HEK293T (cell line): Measurements from ENCODE around the gene FAH.
"Not testable (repeated sequence)": the region's sequence is repeated elsewhere in the genome, so short reads cannot be mapped to it uniquely, and the experiment has no call there.

Source experiments
- CTCF ChIA-PET: fragments of 350-600 bp; formaldehyde crosslinking; extraction: SDS; loops from one replicate; lab custom pipeline; 2021; ENCODE audit warnings: antibody characterized with exemption, inconsistent platforms; lab: Yijun Ruan, JAX
- POLR2A ChIA-PET: fragments of 350-600 bp; formaldehyde crosslinking; extraction: SDS; loops from one replicate; lab custom pipeline; 2020; ENCODE audit warnings: antibody characterized with exemption, inconsistent platforms; lab: Yijun Ruan, JAX
- DNase-seq: peaks from one replicate; pipeline ENCODE4 v3.0.0; 2012; ENCODE audit warnings: mixed read lengths; ENCODE audit errors: extremely low spot score
- ARNT ChIP-seq: fragments of 450-650 bp; IDR thresholded peaks from 2 replicates; pipeline ENCODE4 v1.6.1; 2017; ENCODE audit warnings: mild to moderate bottlenecking
- BHLHE40 ChIP-seq: fragments of 450-650 bp; IDR thresholded peaks from 2 replicates; pipeline ENCODE4 v1.6.1; 2016; ENCODE audit warnings: mild to moderate bottlenecking, moderate library complexity, borderline replicate concordance
- CTBP1 ChIP-seq: fragments of 450-650 bp; IDR thresholded peaks from 2 replicates; pipeline ENCODE4 v1.6.1; 2016; ENCODE audit warnings: borderline replicate concordance
- ELF4 ChIP-seq: fragments of 450-650 bp; IDR thresholded peaks from 2 replicates; pipeline ENCODE4 v1.6.1; 2017; ENCODE audit warnings: antibody characterized with exemption
- FOXA1 ChIP-seq: fragments of 450-650 bp; IDR thresholded peaks from 2 replicates; pipeline ENCODE4 v1.6.1; 2016; ENCODE audit warnings: mild to moderate bottlenecking
- FOXK2 ChIP-seq: fragments of 450-650 bp; IDR thresholded peaks from 2 replicates; pipeline ENCODE4 v1.6.1; 2016; ENCODE audit warnings: mild to moderate bottlenecking
- FOXM1 ChIP-seq: fragments of 450-650 bp; IDR thresholded peaks from 2 replicates; pipeline ENCODE4 v1.6.1; 2017; ENCODE audit warnings: mild to moderate bottlenecking, borderline replicate concordance
- HDGF ChIP-seq: fragments of 450-650 bp; IDR thresholded peaks from 2 replicates; pipeline ENCODE4 v1.6.1; 2017; ENCODE audit warnings: antibody characterized with exemption, borderline replicate concordance
- L3MBTL2 ChIP-seq: fragments of 450-650 bp; conservative IDR thresholded peaks from 2 replicates; pipeline ENCODE4 v1.6.1; 2016; ENCODE audit warnings: mild to moderate bottlenecking
- LEF1 ChIP-seq: fragments of 450-650 bp; IDR thresholded peaks from 2 replicates; pipeline ENCODE4 v1.6.1; 2017; ENCODE audit warnings: mild to moderate bottlenecking, borderline replicate concordance
- NFRKB ChIP-seq: fragments of 450-650 bp; IDR thresholded peaks from 2 replicates; pipeline ENCODE4 v1.6.1; 2016; ENCODE audit warnings: mild to moderate bottlenecking, moderate library complexity
- SP1 ChIP-seq: fragments of 450-650 bp; IDR thresholded peaks from 2 replicates; pipeline ENCODE4 v1.6.1; 2017
- SUZ12 ChIP-seq: fragments of 450-650 bp; IDR thresholded peaks from 2 replicates; pipeline ENCODE4 v1.6.1; 2016; ENCODE audit warnings: mild to moderate bottlenecking
- TARDBP ChIP-seq: fragments of 450-650 bp; IDR thresholded peaks from 2 replicates; pipeline ENCODE4 v1.6.1; 2016
- ZNF384 ChIP-seq: fragments of 450-650 bp; IDR thresholded peaks from 2 replicates; pipeline ENCODE4 v1.6.1; 2016
- TF ChIP-seq, protein P1 (sequence below): fragments of 450-650 bp; IDR thresholded peaks from 2 replicates; pipeline ENCODE4 v1.6.1; 2016

The FAH gene

DNA sequence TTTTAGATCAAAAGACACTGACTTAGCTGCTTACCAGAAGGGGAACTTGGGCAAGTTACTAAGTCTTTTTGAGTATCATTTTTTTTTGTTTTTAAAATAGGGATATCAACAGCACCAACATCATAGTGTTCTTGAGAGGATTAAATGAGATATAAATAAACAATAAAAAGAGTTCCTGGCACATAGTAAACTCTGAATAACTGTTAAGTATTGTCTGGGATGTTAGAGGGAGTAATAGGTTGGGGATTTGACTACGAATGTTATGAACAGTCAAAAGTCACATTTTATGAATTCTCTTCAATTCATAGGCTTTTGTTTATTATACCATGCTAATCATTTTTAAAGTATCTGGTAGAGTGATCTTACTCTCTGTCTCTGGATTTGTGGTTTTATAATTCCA is 37.8 kb upstream of the FAH start:
- no peak for DNase-seq
- ChIA-PET CTCF (no interaction called here), POLR2A (no interaction called here)
- TF ChIP-seq L3MBTL2 (no peak), NFRKB (no peak), ARNT (no peak), HDGF (no peak), TARDBP (no peak), CTBP1 (no peak), BHLHE40 (no peak), LEF1 (no peak), FOXK2 (no peak), ZNF384 (no peak), FOXM1 (no peak)
- TF ChIP-seq, protein P1, sequence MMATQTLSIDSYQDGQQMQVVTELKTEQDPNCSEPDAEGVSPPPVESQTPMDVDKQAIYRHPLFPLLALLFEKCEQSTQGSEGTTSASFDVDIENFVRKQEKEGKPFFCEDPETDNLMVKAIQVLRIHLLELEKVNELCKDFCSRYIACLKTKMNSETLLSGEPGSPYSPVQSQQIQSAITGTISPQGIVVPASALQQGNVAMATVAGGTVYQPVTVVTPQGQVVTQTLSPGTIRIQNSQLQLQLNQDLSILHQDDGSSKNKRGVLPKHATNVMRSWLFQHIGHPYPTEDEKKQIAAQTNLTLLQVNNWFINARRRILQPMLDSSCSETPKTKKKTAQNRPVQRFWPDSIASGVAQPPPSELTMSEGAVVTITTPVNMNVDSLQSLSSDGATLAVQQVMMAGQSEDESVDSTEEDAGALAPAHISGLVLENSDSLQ = no peak

DNA sequence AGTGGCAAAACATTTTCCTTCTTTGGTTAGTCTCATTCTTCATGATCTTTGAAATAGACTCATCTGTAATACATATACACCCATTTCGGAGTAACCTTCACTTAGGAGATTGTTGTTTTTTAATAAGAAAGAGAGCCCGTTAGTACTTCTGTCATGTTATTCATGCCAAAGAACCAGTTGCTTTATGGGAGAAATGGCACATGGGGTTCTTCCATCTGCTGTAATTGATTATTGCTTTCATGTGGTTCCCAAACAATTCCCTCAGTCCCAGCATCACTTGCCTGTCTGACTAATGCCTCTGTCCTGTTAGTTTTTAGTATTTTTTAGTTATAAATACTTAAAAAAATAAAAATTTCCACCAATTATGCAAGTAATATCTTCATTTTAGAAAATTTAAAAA is 33.8 kb upstream of the FAH start:
- no peak for DNase-seq
- no peak for TF ChIP-seq LEF1
- no peak for TF ChIP-seq ELF4
- no peak for TF ChIP-seq HDGF
- no peak for TF ChIP-seq ZNF384
- no peak for TF ChIP-seq NFRKB
- TF ChIP-seq TARDBP = no peak
- TF ChIP-seq, protein P1 = no peak
- TF ChIP-seq SP1 = no peak
- TF ChIP-seq SUZ12 = no peak
- TF ChIP-seq ARNT = no peak
- no peak for TF ChIP-seq FOXK2
- no peak for TF ChIP-seq BHLHE40
- TF ChIP-seq L3MBTL2 = no peak
- ChIA-PET POLR2A (no interaction called here), CTCF (no interaction called here)

DNA sequence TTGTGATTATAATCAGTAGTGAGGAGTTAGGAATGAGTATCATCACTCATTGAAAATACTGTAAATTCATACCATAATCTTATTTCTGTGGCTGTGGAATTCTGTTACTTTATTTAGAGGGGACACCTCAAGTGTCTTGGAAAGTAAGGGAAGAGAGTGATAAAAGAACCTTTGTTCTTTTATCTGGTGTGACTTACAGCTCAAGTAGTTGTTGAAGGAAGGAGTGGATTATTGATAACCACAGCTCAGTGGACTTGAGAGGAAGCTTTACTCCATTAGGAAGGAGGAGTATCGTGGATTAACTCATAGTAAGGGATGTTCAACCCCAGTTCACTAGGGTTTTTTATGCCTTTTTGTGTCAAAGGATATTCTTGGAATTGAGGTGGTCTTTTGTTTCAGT is 32.2 kb upstream of the FAH start:
- POLR2A ChIA-PET = no interaction called here
- TF ChIP-seq TARDBP (no peak), ELF4 (no peak), LEF1 (no peak), FOXK2 (no peak), SUZ12 (no peak), BHLHE40 (no peak), FOXA1 (no peak), CTBP1 (no peak), HDGF (no peak), L3MBTL2 (no peak), ARNT (no peak), NFRKB (no peak), FOXM1 (no peak), ZNF384 (no peak), SP1 (no peak)
- DNase-seq = no peak
- CTCF ChIA-PET = interaction anchor here (0.7 kb wide), 1 partner anchor 1093 kb away, joined by 4 read pairs; no protein-coding TSS in a partner anchor

DNA sequence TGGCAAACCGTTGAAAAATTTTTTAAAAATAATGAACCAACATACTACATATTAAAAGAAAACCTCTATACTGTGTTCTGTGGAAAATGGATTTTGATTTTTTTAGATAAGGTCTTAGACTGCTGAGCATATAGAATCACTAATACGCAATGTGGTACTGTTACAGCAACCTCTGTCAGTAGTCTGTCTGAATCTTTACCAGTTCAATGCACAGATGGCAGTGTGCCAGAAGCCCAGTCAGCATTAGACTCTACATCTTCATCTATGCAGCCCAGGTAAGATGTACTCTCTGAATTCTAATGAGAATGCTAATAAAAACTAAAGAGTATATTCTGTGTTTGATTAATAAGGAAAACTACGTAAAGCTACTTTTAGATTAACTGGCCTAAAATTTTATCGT is 31.3 kb upstream of the FAH start:
- DNase-seq = no peak

DNA sequence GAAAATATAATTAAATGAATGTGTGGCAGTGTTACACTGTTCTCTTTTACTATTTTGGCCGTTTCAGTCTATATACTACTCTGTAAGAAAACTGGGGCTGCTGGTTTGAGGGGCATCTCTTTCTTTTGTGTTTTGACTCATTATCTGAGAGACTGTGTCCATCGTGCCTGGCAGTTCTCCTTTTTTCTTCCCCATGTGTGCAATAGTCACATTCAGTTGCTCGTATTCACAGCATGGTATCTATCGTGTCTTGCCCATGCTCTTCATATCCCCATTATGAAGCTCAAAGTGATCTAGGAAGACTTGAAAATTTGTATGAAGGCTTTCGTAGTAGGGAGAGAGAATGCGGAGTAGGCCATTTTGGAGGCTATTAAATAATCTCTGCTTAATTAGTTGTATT is 29.8 kb upstream of the FAH start:
- TF ChIP-seq CTBP1 (no peak), BHLHE40 (no peak), FOXM1 (no peak), ELF4 (no peak), SP1 (no peak)
- POLR2A ChIA-PET = no interaction called here
- DNase-seq = no peak
- CTCF ChIA-PET = no interaction called here

More for the DNA sequence above, 31.3 kb upstream of the FAH start:
- ChIA-PET CTCF (interaction anchor here (0.7 kb wide), 1 partner anchor 1094 kb away, joined by 4 read pairs; no protein-coding TSS in a partner anchor), POLR2A (no interaction called here)
- TF ChIP-seq HDGF = no peak
- TF ChIP-seq, protein P1 = peak; percentile 46; the same call in 1 of the 2 replicates

DNA sequence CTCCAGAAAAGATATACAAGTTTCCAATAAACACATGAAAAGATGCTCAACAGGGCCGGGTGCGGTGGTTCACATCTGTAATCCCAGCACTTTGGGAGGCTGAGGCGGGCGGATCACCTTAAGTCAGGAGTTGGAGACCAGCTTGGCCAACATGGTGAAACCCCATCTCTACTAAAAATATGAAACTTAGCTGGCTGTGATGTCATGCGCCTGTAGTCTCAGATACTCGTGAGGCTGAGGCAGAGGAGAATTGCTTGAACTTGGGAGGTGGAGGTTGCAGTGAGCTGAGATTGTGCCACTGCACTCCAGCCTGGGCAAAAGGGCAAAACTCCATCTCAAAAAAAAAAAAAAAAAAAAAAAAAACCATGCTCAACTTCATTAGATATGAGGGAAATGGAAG is 25.5 kb upstream of the FAH start:
- DNase-seq, POLR2A ChIA-PET, CTCF ChIA-PET: not testable (repeated sequence)

DNA sequence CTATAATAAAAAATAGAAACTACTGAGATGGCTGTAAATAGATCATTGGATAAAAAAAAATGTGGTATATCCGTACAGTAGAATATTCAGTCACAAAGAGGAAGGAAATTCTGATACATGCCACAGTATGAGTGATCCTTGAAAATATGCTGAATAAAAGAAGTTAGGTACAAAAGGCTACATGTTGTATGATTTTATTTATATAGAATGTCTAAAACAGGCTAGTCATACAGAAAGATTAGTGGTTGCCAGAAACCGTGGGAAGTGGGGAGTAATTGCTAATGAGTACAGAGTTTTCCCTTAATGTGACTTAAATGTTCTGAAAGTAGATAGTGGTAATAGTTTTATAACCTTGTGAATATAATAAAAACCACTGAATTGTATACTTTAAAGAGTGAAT is 24.9 kb upstream of the FAH start:
- no peak for TF ChIP-seq CTBP1
- no peak for TF ChIP-seq FOXA1
- CTCF ChIA-PET = no interaction called here
- DNase-seq = no peak
- POLR2A ChIA-PET = no interaction called here

DNA sequence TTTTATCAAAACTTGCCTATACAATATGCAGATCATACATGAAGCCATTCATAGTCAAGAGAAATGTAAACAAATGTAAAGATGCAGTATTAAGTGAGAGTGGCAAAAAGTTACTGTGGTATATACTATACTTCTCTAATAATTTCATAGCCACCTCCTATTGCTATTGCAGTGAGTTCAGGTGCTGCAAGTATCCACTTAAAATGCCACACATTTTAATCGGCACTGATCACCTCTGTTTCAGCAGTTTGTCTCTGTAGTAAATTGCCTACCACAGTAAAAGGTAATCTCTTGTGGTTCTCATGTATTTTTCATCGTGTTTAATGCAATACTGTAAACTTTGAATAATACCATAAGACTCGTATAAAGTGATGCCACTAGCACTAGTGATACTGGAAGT is 20.4 kb upstream of the FAH start:
- CTCF ChIA-PET = no interaction called here
- no peak for DNase-seq
- POLR2A ChIA-PET = no interaction called here
- TF ChIP-seq ZNF384 = no peak
